Effector memory CD4-positive, alpha-beta T cell (primary cell): ENCODE measurements around the gene WDR4.
"Not testable (repeated sequence)": the region's sequence is repeated elsewhere in the genome, so short reads cannot be mapped to it uniquely, and the experiment has no call there.

Source experiments
- DNase-seq, 3 donors: peaks; one replicate each; pipeline ENCODE4 v3.0.0-alpha.2; 2020
- H3K27ac ChIP-seq: 2 replicates; pipeline ENCODE4 v1.7.0; 2013; ENCODE audit warnings: mild to moderate bottlenecking, low read length, moderate library complexity; ENCODE audit not compliant: insufficient read depth, poor library complexity, severe bottlenecking
- H3K27me3 ChIP-seq: replicated peaks from 2 replicates; pipeline ENCODE4 v1.7.0; 2013; ENCODE audit warnings: mild to moderate bottlenecking, low read length; ENCODE audit not compliant: insufficient read depth, control insufficient read depth, poor library complexity, severe bottlenecking
- H3K36me3 ChIP-seq: 2 replicates; pipeline ENCODE4 v1.7.0; 2013; ENCODE audit warnings: mild to moderate bottlenecking, low read length, moderate library complexity; ENCODE audit not compliant: control insufficient read depth, insufficient read depth
- H3K4me1 ChIP-seq: 2 replicates; pipeline ENCODE4 v1.7.0; 2013; ENCODE audit warnings: low read length, mild to moderate bottlenecking; ENCODE audit not compliant: control insufficient read depth, insufficient read depth, poor library complexity, severe bottlenecking
- H3K4me3 ChIP-seq: 2 replicates; pipeline ENCODE4 v1.7.0; 2013; ENCODE audit warnings: low read length, low read depth, mild to moderate bottlenecking; ENCODE audit not compliant: insufficient read depth, poor library complexity, severe bottlenecking
- H3K9me3 ChIP-seq: 2 replicates; pipeline ENCODE4 v1.7.0; 2013; ENCODE audit warnings: mild to moderate bottlenecking, low read length, moderate library complexity; ENCODE audit not compliant: control insufficient read depth

Gene WDR4

GRCh38 chr21:42840411-42841155 lies 38.8 kb downstream of the WDR4 start:
- Histone ChIP-seq H3K27ac (no peak overlapping the region), H3K9me3 (no peaks in the 10 kb centered on the region), H3K27me3 (no peaks in the 10 kb centered on the region), H3K36me3 (peaks cover 40% of the 10 kb centered on the region), H3K4me3 (no peak overlapping the region), H3K4me1 (no peaks in the 10 kb centered on the region)
- no peak for DNase-seq

DNA sequence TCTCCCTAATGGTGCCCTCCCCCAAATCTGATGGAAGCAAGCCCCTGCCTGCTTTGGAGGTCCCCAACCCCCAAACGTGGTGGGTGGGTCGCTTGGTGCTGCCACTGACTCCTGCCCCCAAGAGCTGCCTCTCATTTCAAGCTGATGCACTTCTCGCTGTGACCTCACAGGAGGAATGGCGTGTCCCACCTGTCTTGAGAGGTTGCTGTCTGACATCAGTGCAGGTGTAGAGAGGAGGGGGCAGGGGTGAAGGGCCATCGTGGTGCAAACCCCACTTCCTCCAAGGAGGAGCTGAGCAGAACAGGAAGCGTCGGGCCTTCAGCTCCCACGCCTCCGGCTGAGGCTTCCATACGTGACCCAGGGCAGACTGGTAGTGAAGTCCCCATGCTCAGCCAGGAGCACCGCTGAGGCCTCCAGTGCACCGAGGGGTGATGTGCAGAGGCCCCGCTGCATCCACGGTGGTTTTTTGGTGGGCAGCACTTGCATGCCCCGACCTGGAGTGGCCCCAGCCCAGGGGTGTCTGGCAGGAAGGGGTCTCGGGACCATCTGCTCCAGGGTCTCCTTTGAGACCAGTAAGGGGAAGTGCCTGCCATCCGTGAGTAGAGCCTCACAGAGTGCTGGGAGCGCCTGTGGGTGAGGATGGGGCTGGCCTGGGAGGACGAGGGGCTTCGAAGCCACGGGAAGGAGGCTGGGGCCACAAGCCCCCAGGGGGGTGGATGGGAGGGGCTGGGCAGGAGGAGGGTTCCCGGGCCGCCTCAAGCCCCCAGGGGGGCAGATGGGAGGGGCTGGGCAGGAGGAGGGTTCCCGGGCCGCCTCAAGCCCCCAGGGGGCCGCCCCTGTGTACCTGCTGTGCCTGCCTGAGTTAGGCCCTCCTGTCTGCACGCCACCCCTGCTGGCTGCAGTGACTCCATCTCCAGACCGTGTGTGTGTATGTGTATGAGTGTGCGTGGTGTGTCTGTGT lies 39.8 kb downstream of the WDR4 start:
- DNase-seq: no peak
- Histone ChIP-seq H3K36me3 (peaks cover 33% of the 10 kb centered on the region), H3K27ac (no peak overlapping the region), H3K4me3 (no peak overlapping the region), H3K9me3 (no peaks in the 10 kb centered on the region), H3K27me3 (no peaks in the 10 kb centered on the region), H3K4me1 (no peaks in the 10 kb centered on the region)

GRCh38 chr21:42838212-42838690 lies 41.1 kb downstream of the WDR4 start:
- H3K9me3 ChIP-seq, H3K4me1 ChIP-seq, H3K27me3 ChIP-seq, DNase-seq, H3K4me3 ChIP-seq, H3K27ac ChIP-seq: not testable (repeated sequence)
- peaks cover 28% of the 10 kb centered on the region for H3K36me3 ChIP-seq

DNA sequence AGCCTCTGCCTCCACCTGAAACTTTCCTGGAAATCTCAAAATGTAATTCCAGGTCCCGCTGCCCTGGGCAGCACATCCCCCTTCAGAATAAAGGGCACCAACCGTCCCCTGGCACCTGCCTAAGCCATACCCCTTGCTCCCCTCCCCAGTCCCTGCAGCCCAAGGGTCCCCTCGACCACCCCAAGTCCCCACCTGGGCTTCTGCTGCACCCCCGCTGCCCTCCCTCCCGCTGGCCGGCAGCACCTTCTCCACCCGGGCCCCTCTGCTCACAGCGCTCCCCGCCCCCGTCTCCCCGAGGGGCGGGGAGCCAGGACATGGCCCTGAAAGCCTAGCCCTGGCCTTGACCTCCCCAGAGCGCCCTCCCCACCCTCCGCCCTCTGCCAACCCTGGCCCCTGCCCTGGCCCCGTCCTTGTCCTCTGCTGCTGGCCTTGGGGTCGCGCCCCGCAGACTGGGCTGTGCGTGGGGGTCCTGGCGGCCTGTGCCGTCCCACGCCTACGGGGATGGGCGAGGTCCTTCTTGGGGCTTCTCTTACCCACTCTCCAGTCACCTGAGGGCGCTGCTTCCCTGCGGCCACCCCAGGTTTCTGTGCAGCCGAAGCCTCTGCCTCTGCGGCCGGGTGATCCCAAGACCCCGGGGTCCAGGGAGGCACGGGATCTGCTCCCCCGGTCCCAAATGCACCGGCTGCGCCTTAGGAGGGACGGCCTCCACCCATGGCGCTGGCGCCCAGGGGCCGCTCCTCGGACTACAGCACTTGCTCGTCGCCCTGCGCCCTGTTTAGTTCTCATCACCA lies 41.7 kb downstream of the WDR4 start:
- Histone ChIP-seq H3K9me3 (no peaks in the 10 kb centered on the region), H3K36me3 (peaks cover 24% of the 10 kb centered on the region), H3K27me3 (no peaks in the 10 kb centered on the region), H3K27ac (no peak overlapping the region), H3K4me1 (peaks cover 8% of the 10 kb centered on the region), H3K4me3 (no peak overlapping the region)
- no peak for DNase-seq

GRCh38 chr21:42836767-42837301 lies 42.5 kb downstream of the WDR4 start:
- Histone ChIP-seq H3K4me1 (peaks cover 16% of the 10 kb centered on the region), H3K36me3 (peaks cover 22% of the 10 kb centered on the region)
- DNase-seq: no peak

GRCh38 chr21:42836402-42836666 lies 43.0 kb downstream of the WDR4 start:
- H3K4me3 ChIP-seq: no peak overlapping the region
- H3K36me3 ChIP-seq: peaks cover 17% of the 10 kb centered on the region
- H3K27me3 ChIP-seq: no peaks in the 10 kb centered on the region
- H3K27ac ChIP-seq: no peak overlapping the region
- H3K9me3 ChIP-seq: no peaks in the 10 kb centered on the region
- peaks cover 17% of the 10 kb centered on the region for H3K4me1 ChIP-seq
- no peak for DNase-seq

More at GRCh38 chr21:42836767-42837301, 42.5 kb downstream of the WDR4 start:
- Histone ChIP-seq H3K27ac (no peak overlapping the region), H3K9me3 (no peaks in the 10 kb centered on the region), H3K4me3 (no peak overlapping the region), H3K27me3 (no peaks in the 10 kb centered on the region)

- Histone ChIP-seq H3K4me3 (no peak overlapping the region), H3K27ac (no peak overlapping the region), H3K36me3 (peaks cover 11% of the 10 kb centered on the region), H3K4me1 (peaks cover 20% of the 10 kb centered on the region), H3K27me3 (no peaks in the 10 kb centered on the region), H3K9me3 (no peaks in the 10 kb centered on the region)
- DNase-seq: no peak
These were observed 43.5 kb downstream of the WDR4 start for GRCh38 chr21:42835611-42836401.

DNA sequence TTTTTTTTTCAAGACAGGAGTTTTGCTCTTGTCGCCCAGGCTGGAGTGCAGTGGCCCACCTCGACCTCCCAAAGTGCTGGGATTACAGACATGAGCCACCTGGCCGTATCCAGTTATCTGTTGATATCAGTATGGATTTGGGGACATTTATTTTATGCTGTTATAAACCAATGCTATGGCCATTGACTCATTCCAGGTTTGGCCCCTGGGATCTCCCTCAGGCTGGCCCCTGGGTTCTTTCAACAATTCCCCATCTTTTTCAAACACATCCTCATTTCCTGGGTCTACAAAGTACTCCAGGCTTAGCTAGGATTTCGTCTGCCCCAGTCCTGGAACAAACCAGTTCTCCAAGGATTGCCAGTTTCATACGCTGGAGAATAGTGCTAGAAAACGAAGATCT lies 44.1 kb downstream of the WDR4 start:
- Histone ChIP-seq H3K27me3 (no peaks in the 10 kb centered on the region), H3K4me1 (peaks cover 26% of the 10 kb centered on the region), H3K4me3 (no peak overlapping the region), H3K9me3 (no peaks in the 10 kb centered on the region), H3K36me3 (peaks cover 6% of the 10 kb centered on the region), H3K27ac (no peak overlapping the region)
- no peak for DNase-seq

- H3K27me3 ChIP-seq: no peaks in the 10 kb centered on the region
- DNase-seq: no peak
These were observed 44.6 kb downstream of the WDR4 start for GRCh38 chr21:42834726-42835191.

More at GRCh38 chr21:42834726-42835191, 44.6 kb downstream of the WDR4 start:
- Histone ChIP-seq H3K4me1 (peaks cover 26% of the 10 kb centered on the region), H3K36me3 (peaks cover 5% of the 10 kb centered on the region), H3K27ac (no peak overlapping the region), H3K4me3 (no peak overlapping the region), H3K9me3 (no peaks in the 10 kb centered on the region)
